T-helper 2 cell treated with Interferon-gamma antibody and Interleukin-4, amounts not matched to agents 100 ng/mL and 5 ng/mL, for 36 hours (primary cell): ENCODE results near the gene ZEB1. TPM values are rescaled to one million over a fixed set of nuclear protein-coding genes. Genes with fewer than 3 reads are reported as not detected.
"Not testable (repeated sequence)": the region's sequence is repeated elsewhere in the genome, so short reads cannot be mapped to it uniquely, and the experiment has no call there.

Source experiments
- intact Hi-C: fragments of 100-400 bp; cut with micrococcal nuclease; formaldehyde crosslinking; loops from one replicate; pipeline ENCODE4 v1.15.1; 2023
- total RNA-seq: library from RNA; stranded (reverse); gene quantifications from 2 replicates; pipeline ENCODE4 v1.2.3, GENCODE V29; 2022

Gene ZEB1
- total RNA-seq, 1 donor from 2014 or later = 56.6 TPM

DNA sequence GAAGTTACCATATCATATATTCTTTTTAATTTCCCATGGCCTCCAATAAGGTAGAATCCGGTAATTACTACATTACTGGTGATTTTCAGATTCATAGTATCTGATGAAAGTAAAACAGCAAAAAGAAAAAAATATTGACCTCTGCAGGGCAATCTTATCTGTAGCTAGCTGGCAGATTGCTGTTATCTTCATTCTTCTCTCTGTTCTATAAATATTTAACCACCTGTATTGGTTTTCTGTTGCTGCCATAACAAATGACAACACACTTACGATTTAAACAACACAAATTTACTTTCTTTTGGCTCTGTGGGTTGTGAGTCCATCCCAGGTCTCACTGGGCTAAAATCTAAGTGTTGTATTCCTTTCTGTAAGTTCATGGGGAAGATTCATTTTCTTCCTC lies 164.5 kb downstream of the ZEB1 start:
- intact Hi-C loops = no loop called here

DNA sequence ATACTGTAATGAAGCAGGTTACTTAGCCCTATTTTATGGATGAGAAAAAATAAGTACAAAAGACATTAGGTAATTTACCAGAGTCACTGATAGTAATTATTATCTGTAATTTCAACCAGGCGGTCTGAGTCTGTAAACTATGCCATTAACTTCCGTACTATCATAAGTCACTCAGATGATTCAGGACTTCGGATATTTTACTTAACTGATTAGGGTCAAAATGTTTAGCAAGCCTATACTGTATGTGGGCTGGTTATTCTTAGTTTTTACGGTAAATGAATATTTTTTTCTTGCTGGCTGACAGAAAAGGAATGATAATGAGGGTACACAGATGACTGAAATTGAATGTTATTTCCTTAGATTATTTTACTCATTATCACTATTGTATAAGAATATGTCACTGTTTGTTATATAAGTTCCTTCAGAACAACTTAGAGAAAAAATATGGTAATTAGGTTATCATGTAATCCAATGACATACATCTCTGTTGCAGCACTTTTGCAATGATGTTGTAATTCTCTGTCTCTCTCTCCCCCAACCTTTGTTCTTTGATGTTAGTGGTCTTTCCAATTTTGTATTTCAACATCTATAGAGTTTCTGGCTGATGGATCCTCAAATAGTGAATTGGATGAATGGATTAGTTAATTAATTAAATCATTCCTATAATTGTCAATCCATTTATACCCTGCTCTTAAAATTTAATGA lies 165.6 kb downstream of the ZEB1 start:
- intact Hi-C loops = no loop called here

DNA sequence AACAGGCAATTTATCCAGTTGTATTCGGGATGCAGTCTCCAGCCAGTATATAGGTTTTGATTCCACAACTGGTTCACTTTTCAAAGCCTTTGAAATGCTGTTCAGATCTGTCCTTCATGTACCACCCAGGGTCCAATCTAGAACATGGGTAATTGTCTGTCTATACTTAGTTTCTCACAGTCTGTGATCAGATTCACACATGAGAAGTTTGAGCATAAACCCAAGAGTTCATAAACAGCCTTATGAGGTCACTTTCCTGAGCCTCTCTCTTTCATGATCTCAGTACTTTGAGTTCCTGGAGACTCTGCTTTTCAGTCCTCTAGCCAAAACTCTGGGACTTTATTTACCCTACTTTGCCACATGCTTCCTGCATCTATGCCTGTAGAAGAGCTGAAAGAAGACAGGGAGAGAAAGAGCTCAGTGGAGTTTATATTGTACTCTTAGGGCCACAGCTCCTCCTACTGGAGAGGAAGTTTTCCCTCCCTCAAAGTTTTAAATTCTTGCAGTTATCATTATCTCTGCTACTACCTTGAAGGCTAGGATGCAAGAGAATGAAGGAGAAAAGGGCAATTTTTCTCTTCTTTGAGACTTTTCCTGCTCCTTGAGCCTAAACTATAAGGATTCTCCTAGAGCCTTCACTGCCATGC lies 172.0 kb downstream of the ZEB1 start:
- intact Hi-C loops = loop anchor here (1.0 to 10.0 kb wide), 5 partner anchors 169 to 707 kb away; no protein-coding TSS in a partner anchor

GRCh38 chr10:31507427-31507826 lies 188.4 kb downstream of the ZEB1 start:
- intact Hi-C loops = no loop called here

DNA sequence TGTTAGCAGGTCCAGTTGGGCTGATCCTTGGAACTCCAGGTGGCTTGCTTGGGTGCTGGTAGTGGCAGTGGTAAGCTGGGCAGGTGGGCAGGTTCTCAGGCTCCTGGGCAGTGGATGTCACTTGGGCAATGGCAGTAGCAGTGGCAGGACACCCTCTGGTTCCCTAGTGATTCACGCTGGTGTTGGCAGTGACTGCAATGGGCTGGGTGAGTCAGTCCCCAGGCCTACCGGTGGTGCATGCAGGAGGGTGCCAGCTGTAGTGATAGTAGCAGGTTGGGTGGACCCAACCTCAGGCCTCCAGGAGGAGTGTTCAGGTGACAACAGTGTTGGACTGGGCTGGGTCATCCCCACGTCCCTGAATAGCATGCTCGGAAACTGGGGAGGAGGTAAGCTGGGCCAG lies 189.2 kb downstream of the ZEB1 start:
- intact Hi-C loops = no loop called here

DNA sequence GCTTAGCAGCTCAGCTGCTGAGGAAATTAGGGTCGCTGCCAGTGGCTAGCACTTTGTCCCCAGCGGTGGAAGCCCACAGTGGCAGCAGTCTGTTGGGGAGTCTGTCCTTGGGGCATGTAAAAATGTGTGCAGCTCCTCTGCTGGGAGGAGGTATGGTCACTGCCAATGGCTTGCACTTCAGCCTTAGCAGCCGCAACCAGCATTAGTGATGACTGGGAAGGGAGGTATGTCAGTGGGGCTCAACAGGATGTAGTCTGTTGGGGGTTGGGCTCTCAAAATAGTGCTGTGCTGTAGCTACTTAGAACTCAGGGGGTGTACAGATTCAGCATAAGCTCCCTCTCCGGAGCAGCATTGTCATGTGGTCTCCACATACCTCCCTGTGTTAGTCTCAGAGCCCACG lies 189.9 kb downstream of the ZEB1 start:
- intact Hi-C loops = no loop called here

DNA sequence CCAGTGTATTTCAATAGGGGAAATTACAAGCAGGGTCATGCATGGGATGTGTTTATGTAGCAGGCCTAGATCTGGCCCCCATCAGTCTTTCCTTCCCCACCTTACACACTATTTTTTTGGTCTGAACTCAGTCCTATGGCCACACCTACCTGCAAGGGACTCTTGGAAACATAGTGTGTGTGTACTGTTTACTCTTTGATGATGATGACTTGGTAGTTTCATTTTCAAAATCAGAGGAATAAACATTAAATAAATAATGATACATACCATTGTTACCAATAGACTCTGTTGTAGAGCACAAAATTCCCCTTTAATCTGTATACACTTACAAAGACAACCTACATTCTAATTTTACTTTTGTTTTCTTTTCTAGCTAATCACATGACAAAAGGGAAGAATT lies 191.0 kb downstream of the ZEB1 start:
- intact Hi-C loops = no loop called here

- intact Hi-C loops = no loop called here
These were observed 196.1 kb downstream of the ZEB1 start for GRCh38 chr10:31515116-31515515.

DNA sequence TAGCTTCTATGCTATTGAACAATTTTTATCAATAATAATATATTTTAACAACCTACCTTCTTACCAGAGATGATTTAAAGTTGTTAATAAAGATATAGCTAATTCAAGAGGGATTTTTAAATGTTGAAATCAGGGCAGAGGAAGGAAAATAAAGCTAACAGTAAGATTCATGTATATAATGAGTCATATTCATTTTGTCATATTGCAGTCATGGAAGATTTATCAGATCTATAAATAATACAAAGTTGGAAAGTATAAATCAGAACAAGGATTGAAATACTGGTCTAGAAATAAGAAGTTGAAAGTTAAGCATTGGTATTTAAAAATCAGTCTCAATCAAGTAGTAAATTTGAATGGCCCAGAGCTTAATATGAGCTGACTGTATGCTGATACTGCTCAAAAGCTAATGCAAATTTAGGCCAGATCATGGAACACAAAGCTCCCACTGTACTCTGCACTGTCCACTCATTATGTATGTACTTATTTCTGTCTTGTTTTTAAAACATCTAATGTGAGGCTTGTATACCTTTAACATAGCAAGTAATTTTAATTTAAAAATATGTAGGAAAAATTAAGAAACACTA lies 196.9 kb downstream of the ZEB1 start:
- intact Hi-C loops = no loop called here

GRCh38 chr10:31520986-31521831 lies 202.2 kb downstream of the ZEB1 start:
- intact Hi-C loops = no loop called here

DNA sequence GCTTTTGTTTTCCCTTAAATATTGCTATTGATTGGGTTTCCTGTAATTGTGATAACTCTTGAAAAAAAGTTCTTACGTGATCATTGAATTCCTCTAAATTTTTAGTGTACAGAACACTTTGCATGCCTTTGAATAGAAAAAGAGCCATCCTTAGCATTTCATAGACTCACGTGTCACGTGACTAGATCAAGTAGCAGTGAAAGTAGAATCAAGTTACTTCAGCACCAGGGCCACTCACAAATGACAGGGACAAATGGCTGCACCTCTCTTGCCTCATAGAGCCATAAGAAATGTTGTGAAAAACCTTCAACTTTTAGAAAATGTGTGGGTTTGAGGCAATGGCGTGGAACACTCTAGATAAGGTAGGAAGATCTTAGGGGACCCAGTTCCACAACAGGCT lies 203.8 kb downstream of the ZEB1 start:
- intact Hi-C loops = no loop called here

DNA sequence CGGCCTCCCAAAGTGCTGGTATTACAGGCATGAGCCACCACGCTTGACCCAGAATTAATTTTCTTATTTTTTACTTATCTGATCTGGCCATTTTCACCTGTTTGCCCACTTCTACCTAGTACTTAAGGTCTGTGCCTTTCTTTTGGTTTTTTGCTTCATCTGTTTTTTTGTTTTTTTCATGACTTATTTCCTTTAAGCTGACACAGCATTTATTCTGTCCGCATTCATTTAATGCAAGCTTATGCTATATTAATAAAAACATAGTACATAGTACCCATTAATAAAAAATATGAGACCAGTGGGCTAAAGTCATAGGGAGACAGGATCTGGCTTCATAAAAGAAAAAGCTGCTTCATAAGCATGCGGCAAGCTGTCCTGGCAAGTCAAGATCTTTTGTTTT lies 205.4 kb downstream of the ZEB1 start:
- intact Hi-C loops = no loop called here

DNA sequence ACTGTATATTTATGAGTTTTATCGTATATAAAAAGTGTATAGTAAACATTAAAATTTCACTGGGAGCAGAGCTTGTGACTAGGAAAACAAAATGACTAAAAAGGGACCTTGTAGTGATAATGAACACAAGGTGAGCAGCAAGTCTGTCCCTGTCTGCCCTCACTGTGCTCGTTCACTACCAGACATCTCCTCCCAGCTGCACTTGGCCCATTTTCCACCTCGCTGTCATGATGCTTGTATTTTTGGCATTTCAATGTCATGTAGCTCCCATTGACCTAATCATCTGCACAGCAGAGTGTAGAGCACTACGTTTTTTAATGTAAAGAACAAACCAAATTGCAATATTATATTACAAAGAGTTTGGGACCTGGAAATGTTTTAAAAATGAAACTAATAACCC lies 207.2 kb downstream of the ZEB1 start:
- intact Hi-C loops = no loop called here

- intact Hi-C loops = no loop called here
These were observed 207.7 kb downstream of the ZEB1 start for GRCh38 chr10:31526681-31527080.

GRCh38 chr10:31528831-31529230 lies 209.8 kb downstream of the ZEB1 start:
- intact Hi-C loops = no loop called here

GRCh38 chr10:31536302-31536701 lies 217.3 kb downstream of the ZEB1 start:
- intact Hi-C loops = no loop called here

- intact Hi-C loops = no loop called here
These were observed 230.9 kb downstream of the ZEB1 start for GRCh38 chr10:31549896-31550295.

DNA sequence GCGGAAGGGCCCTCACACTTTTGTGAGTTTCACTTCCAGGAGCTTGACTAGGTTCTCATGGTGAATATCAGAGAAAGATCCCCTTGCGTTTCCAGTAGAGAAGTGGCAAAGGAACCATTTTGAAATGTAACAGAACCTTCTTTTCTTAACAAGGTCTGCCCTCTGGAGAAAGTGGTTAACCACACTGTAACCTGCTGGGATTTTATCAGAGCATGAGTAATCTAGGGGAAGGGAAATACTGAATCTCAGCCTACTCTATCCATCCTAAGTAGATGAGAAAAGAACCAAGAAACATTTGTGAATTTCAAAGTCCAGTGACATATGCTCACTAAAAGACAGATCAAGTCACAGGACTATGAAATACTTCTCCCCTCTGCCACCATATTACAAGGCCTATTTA lies 235.5 kb downstream of the ZEB1 start:
- intact Hi-C loops = no loop called here

DNA sequence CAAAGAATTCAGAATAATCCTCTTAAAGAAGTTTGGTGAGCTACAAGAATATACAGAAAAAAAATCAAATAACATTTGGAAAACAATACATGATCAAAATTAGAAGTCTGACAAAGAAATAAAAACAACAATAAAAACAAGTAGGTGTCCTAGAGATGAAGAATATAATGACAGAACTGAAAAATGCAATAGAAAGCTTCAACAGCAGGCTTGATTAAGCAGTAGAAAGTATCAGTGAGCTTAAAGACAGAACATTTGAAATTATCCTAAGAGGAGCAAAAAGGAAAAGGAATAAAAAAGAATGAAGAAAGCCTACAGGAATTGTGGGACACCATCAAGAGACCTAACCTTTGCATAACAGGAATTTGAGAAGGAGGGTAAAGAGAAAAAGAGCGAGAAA lies 238.8 kb downstream of the ZEB1 start:
- intact Hi-C loops = no loop called here

- intact Hi-C loops = not testable (repeated sequence)
These were observed 249.3 kb downstream of the ZEB1 start for GRCh38 chr10:31568252-31568861.

GRCh38 chr10:31574577-31574976 lies 255.6 kb downstream of the ZEB1 start:
- intact Hi-C loops = no loop called here
